Activated CD8-positive, alpha-beta memory T cell treated with anti-CD3 and anti-CD28 coated beads for 36 hours (primary cell): ENCODE measurements around the gene EI24. TPM values are rescaled to one million over a fixed set of nuclear protein-coding genes. Genes with fewer than 3 reads are reported as not detected.
"Not testable (repeated sequence)": the region's sequence is repeated elsewhere in the genome, so short reads cannot be mapped to it uniquely, and the experiment has no call there.

Source experiments
- CTCF ChIA-PET: fragments of 350-600 bp; sonication (Branson Sonifier 250); formaldehyde crosslinking; loops from one replicate; lab custom pipeline; 2021; ENCODE audit warnings: antibody characterized with exemption; lab: Charles Lee
- POLR2A ChIA-PET: fragments of 350-600 bp; sonication (Branson Sonifier 250); formaldehyde crosslinking; loops from one replicate; lab custom pipeline; 2021; ENCODE audit warnings: antibody characterized with exemption; lab: Charles Lee
- total RNA-seq, 2 experiments: library from RNA; stranded (reverse); gene quantifications; one replicate each; pipeline ENCODE4 v1.2.3, GENCODE V29; 2021

Gene EI24
- total RNA-seq = 10 to 100 TPM; 59.7 to 63.2 TPM

DNA sequence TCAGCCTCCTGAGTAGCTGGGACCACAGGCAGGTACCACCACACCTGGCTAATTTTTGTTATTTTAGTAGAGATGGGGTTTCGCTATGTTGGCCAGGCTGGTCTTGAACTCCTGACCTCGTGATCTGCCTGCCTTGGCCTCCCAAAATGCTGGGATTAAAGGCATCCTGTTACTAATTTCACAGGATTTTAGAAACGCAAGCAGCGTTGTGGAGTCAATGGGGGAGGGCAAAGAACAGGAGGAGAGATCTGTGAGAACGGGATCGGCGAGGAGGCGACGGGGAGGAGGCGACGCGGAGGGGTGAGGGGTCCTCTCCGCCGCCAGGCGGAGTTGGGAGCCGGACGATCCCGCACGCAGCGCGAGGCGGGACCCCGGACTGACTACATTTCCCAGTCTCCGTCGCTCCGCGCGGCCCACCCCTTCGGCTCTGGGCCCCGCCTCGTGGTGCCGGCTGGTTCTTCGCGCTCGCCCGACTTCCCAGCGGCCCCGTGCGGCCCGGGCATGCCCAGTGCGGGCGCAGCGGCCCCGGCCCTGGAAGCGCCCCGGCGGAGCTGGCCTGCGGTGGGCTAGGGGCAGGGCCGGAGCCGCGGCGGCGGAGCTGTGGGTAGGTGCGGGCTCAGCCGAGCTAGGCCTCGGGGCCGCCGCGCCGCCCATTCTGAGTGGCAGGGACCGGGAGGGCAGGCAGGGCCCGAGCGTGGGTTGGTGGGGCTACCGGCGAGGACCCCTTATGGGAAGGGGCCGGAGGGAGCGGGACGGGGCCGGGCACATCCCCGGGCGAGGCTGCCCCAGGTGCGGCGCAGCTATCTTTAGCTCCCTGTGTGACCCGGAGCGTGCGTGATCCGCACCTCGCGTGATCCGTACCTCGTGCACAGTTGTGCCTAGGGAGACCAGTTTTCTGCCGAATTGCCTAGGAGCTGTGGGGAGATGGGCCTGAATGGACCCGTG, at the start of gene EI24:
EI24 (plus strand) TSS at position 508 of the 945 bp plus-strand sequence. CDS start 3,051 bp downstream, outside the sequence.
- POLR2A ChIA-PET = interaction anchor here (0.9 to 2.2 kb wide), 8 partner anchors 13 to 334 kb away, joined by 3 to 31 read pairs (median 5); partner anchors contain the start of genes CHEK1, HYLS1, PUS3 and STT3A
- CTCF ChIA-PET = interaction anchor here (0.8 to 1.8 kb wide), 9 partner anchors 9 to 56 kb away, joined by 3 to 10 read pairs (median 4); partner anchors contain the start of gene STT3A

GRCh38 chr11:125519860-125520834, 49.1 kb upstream of the EI24 start:
- POLR2A ChIA-PET = no interaction called here
- CTCF ChIA-PET = no interaction called here

GRCh38 chr11:125525303-125525702, 44.0 kb upstream of the EI24 start:
- ChIA-PET POLR2A (no interaction called here), CTCF (interaction anchor here (0.7 kb wide), 1 partner anchor 72 kb away, joined by 3 read pairs; no protein-coding TSS in a partner anchor)

DNA sequence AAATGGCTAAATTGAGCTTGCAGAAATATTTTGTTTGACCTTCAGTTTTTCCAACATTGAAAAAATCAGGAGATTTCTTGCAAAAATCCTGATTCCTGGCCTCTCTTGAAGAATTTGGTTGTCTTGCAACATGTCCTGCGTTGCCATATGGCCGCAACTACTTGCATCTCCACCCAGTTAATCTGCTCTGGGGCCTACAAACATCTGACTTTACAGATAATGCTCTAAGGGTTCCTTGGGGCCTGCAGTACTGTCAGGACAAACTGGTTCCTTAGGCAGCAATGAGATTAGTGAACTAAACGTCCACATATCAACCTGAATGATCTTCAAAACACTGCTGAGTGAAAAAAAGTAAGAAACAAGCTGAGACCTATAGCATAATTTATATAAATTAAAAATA, 36.6 kb upstream of the EI24 start:
- CTCF ChIA-PET = no interaction called here
- POLR2A ChIA-PET = no interaction called here

GRCh38 chr11:125535585-125535984, 33.7 kb upstream of the EI24 start:
- ChIA-PET CTCF (no interaction called here), POLR2A (no interaction called here)

DNA sequence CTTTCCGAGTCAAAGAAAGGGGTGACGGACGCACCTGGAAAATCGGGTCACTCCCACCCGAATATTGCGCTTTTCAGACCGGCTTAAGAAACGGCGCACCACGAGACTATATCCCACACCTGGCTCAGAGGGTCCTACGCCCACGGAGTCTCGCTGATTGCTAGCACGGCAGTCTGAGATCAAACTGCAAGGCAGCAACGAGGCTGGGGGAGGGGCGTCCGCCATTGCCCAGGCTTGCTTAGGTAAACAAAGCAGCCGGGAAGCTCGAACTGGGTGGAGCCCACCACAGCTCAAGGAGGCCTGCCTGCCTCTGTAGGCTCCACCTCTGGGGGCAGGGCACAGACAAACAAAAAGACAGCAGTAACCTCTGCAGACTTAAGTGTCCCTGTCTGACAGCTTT, 32.4 kb upstream of the EI24 start:
- CTCF ChIA-PET, POLR2A ChIA-PET: not testable (repeated sequence)

DNA sequence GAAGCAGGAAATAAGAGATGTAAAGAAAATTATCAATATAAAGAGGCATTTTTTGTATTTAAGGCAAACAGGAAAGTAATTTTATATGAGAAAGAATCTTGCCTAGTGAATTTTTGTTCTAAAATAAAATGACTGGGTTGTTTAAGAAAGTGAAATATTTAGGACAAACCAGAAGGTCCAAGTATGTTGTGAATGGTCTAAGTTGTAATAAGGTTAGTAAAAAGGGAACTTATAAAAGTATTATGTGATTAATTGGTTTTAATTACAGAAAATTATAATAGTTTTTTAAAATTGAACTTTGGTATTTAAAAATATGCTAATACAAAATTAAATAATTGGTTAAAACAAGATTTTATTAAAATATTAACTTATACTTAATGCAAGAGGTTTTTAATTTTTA, 26.6 kb upstream of the EI24 start:
- ChIA-PET CTCF (no interaction called here), POLR2A (no interaction called here)

DNA sequence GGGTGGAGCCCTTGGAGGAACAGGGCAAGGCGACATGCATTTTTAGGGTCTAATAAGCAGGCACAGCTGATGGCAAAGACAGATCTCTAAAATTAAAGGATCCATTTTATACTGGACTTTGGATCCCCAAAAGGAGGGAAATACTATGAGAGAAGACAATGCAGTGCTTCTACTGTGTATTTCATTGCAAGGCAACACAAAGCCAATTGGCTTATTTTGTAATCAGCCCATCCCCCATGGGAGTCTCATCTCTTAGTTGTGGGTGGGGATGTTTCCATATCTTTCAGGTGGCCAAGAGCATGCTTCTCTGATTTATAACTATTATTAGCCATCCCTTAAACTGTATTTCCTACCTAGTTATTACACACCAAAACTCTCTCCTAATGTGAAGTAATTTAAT, 18.5 kb upstream of the EI24 start:
- POLR2A ChIA-PET = no interaction called here

GRCh38 chr11:125551835-125552342, 17.4 kb upstream of the EI24 start:
- ChIA-PET POLR2A (no interaction called here), CTCF (no interaction called here)

More for the DNA sequence above, 18.5 kb upstream of the EI24 start:
- CTCF ChIA-PET = no interaction called here

DNA sequence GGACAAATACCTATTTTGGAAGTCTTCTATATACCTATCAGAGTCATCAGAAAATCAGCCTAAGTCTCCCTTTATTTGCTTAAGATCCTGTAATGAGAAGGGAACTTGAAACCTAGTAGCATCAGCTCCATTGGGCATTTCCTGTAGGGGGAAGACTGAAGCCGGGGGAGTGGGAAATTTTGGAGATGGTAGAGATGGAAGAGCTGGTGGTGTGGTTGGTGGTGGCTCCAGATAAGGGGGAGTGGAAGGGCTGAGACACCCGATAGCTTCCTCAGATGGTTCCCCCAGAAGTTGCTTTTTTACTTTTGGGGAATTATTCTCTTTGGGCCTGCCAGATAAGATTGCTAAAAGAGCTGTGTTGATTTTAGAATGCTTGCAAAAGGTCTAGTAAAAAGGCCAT, 16.4 kb upstream of the EI24 start:
- CTCF ChIA-PET = no interaction called here
- POLR2A ChIA-PET = no interaction called here

GRCh38 chr11:125553357-125553756, 15.9 kb upstream of the EI24 start:
- CTCF ChIA-PET = no interaction called here
- POLR2A ChIA-PET = no interaction called here

- POLR2A ChIA-PET = no interaction called here
These were observed 15.2 kb upstream of the EI24 start for GRCh38 chr11:125554038-125554437.

GRCh38 chr11:125559888-125560287, 9.4 kb upstream of the EI24 start:
- ChIA-PET POLR2A (no interaction called here), CTCF (interaction anchor here (0.6 kb wide), 1 partner anchor 9 kb away, joined by 7 read pairs; no protein-coding TSS in a partner anchor)

More at GRCh38 chr11:125554038-125554437, 15.2 kb upstream of the EI24 start:
- CTCF ChIA-PET = no interaction called here

DNA sequence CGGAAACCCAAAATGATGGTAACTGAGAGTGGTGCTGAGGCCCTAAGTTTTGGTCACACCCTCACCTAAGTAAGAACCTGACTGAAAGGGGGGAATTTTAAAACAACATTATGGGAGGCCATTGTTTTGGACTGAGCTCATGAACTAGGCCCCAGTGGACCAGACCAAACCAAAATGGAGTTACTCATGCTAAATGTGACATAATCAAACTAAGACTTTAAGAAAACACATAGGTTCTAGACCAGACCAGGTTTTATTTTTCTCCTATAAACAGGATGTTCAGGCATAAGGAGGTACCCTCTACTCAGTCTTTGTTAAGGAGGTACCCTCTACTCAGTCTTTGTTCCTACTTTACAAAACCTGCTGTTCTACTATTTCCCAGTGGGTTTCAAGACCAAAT, 7.4 kb upstream of the EI24 start:
- POLR2A ChIA-PET = no interaction called here
- CTCF ChIA-PET = no interaction called here

- CTCF ChIA-PET = no interaction called here
- POLR2A ChIA-PET = no interaction called here
These were observed 6.8 kb upstream of the EI24 start for GRCh38 chr11:125562430-125562829.

GRCh38 chr11:125564357-125564756, 4.9 kb upstream of the EI24 start:
- ChIA-PET POLR2A (no interaction called here), CTCF (no interaction called here)

- ChIA-PET POLR2A (no interaction called here), CTCF (no interaction called here)
These were observed 3.0 kb upstream of the EI24 start for GRCh38 chr11:125566235-125566634.

GRCh38 chr11:125569915-125570621, 791 bp downstream of the EI24 start:
- ChIA-PET CTCF (interaction anchor here (0.8 to 1.8 kb wide), 7 partner anchors 9 to 55 kb away, joined by 3 to 10 read pairs (median 4); partner anchors contain the start of gene STT3A), POLR2A (interaction anchor here (0.6 to 2.2 kb wide), 9 partner anchors 8 to 333 kb away, joined by 3 to 31 read pairs (median 5); partner anchors contain the start of genes CHEK1, HYLS1, PUS3 and STT3A)
